GM19324 (cell line): Measurements from ENCODE around the gene LAMC3.
"Not testable (repeated sequence)": the region's sequence is repeated elsewhere in the genome, so short reads cannot be mapped to it uniquely, and the experiment has no call there.

Experiments used
- ATAC-seq: cut with Tn5 transposase; IDR thresholded peaks from one replicate; pipeline ENCODE4 v1.9.1; 2021; ENCODE audit warnings: mild to moderate bottlenecking, moderate library complexity; ENCODE audit not compliant: unreplicated experiment, low FRiP score

LAMC3 gene

DNA sequence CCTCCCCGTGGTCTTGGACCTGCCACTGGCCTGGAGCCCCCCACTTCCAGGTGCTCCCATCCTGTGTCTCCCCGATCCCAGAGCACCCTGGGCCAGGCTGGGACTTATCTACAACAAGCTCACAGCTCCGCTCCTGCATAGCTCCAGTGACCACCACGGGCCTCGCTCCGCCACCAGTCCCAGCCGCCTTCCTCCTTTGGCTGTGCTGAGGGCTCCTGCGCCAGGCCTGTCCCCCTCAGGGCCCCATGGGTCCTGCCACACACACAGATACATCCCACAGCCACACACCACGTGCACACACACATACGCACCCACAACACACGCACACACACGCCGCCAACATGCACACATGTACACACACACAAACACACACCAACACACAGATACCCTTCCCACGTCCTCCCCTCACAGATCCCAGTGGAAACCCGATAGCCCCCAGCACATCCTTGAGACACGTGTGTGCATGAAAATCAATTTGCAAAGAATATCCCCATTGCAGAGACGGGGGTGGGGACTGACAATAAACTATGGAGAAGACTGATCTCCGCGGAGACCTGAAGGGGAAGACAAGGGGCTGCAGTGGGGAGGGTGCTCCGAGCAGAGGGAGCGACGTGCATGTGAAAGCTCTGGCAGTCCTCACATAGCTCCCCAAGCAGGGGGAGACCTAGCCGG, 18.5 kb upstream of the LAMC3 start:
- ATAC-seq: no peak

- ATAC-seq: no peak
Measured at GRCh38 chr9:130990978-130991777, 17.8 kb upstream of the LAMC3 start.

DNA sequence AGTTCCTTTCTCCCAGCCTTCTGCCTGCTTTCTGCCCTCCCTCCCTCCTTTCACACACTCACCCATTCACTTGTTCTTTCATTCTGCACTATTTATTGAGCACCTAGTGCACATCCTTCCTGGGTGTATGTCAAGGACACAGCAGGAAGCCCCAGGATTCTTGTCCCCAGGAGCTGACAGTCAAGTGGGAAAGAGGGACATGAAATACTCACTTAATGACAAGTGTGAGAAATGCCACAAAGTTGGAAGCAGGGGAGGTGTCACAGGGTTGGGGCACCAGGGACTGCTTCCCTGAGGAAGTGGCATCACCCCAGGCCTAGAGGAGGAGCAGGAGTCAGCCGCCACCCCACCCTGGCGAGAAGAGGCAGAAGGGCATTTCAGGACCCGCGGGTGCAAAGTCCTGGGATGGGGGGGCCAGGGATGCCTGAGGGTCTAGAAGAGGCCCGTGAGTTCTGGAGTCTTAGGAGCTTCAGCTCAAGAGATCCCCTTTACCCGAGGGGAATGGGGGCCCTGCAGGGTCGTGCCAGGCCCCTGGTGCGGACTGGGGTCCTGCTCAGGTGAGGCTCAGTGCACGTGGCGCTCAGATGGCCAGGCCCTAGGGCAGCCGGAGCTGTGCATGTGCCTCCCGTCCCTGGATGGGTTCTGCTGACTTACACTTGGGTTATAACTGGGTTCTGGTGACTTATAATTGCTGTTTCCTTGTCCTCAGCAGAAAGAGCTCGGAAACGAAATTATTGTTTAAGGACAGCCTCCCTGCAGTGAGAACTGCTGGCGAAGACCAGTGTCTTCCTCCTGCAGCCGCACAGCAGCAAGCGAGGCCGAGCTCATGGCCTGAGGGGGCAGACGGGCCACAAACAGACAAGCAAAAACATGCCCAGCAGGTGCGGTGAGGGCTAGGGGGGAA, 16.9 kb upstream of the LAMC3 start:
- no peak for ATAC-seq

DNA sequence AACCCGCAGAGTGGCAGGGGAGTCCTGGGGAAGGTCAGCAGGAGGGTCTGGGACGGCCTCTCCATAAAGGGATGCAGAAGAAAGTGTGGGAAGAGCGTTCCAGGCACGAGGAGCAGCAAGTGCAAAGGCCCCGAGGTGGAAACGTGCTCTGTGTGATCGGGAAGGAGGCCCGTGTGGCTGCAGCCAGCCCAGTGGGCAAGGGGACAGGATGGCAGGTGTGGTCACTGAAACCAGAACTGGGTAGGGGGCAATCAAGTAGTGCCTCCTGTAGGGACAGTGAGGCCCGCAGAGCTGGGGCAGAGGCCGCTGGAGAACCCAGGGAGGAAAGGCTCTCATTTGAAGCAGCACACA, 16.3 kb upstream of the LAMC3 start:
- ATAC-seq: no peak

- ATAC-seq: no peak
Measured at GRCh38 chr9:130993303-130994030, 15.5 kb upstream of the LAMC3 start.

DNA sequence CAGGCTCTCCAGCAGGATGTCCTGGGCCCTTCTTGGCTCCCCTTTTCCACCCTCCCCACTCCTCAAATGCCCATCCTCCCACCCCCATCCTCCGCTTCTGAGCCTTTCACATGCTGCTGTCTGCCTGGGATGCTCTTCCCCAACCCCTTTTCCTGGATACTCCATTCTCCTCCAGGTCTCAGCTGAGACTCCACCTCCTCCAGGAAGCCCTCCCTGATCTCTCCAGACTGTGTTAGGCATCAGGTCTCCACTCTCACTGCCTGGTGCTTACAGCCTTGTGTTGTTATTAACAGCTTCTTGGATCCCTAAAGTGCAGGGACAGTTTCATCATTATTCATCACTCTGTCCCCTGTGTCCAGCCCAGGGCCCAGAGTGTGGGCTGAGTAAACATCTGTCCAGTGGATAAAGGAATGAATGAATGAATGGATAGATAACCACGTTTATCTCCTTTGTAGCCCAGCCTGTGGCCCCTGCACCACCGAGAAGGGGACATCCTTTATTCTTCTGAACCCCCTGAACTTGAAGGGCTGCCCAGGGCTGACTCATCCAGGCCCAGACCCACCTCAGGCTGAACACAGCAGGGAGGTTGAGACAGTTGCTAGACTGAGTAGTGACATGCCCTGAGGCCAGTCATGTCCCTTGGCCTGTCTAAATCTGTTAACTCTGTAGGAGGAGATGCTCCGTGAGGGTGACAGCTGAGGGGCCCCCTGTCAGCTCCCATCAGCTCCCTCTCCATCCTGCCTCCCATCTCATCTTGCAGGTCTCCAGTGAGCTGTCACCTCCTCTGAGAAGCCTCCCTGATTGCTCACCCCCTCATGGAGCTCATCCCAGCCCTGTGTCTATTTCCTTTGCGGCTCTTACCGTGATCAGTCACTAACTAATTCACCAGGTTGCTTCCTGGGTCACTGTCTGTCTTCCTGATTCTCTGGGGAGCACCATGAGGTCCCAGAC, 14.6 kb upstream of the LAMC3 start:
- no peak for ATAC-seq

GRCh38 chr9:130995086-130996011, 13.6 kb upstream of the LAMC3 start:
- ATAC-seq: no peak

DNA sequence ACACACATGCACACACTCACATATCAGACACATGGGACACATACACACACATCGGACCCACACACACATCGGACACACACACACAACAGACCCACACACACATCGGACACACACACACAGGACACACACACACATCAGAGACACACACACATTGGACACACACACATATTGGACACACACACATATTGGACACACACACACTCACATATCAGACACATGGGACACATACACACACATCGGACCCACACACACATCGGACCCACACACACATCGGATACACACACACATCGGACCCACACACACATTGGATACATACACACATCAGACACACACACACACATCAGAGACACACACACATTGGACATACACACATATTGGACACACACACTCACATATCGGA, 12.8 kb upstream of the LAMC3 start:
- no peak for ATAC-seq

DNA sequence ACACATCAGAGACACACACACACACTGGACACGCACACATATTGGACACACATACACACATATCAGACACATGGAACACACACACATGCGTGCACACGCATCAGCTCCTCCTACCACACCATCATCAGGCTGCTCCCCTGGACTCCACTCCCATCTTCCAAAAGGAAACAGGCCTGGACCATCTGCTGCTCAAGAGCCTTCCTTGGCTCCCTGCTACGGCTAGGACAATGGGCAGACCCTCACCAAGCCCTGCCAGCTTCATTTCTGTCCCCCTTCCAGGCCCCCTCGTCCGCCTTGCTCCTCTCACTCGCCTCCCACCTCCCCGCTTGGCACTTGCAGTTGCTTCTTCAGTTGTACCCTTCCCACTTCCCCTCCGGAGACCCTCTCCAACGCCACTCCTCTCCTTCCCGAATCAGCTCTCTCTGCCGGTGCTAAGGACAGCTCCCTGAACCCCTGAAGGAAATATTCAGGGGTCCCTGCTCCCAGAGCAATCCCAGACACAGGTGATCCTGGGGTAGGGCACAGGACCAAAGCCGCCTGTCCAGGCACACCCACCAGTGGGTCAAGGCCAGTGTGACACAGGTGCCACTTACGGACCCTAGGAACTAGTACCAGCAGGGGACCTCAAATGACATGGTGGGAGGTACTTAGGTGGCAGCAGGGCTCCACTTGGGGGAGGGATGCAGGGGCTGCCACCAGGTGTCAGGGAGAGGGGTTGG, 12.1 kb upstream of the LAMC3 start:
- ATAC-seq: no peak

DNA sequence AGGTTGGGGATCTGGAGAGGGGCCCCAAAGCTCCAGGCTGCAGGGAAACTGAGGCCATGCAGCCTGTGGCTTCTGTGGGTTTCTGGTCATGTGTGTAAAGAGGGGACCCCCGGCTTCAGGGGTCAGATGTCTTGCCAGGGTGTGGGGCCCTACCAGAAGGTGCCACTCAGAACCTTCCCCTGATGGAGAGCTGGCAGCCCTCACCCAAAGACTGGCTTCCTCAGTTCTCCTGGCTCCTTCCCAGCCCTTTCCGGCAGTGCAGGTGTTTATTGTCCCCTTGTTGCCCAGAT, 11.6 kb upstream of the LAMC3 start:
- no peak for ATAC-seq

DNA sequence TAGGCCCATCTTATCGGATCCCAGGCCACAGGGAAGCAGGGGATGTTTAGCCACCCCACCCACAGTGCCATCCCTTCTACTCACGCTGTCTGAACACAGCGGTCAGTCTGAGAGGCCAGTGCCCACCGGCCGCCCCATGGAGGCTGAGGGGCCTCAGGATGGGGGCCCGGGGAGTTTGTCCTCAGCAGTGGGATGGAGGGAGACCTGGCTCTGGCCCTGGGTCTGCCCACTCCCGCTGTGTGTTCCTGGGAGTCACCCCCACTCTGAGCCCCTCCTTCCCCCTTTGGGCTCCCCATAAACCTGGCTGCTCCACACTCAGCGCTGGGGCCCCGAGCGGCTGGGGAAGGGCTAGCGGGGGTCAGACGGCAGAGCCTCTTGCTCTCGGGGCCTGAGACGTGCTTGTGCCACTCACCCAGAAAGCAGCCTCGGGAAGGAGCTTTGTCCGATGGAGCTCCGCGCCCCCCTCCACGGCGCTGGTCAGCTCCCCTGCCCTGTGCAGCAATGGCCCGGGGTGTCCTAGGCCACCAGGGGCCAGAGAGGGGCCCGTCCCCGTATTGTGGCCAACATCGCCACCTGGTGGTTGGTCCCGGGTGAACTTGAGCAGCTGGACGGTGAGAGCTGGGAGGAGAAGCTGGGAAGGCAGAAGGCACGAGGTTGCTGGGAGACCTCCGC, 10.9 kb upstream of the LAMC3 start:
- no peak for ATAC-seq

GRCh38 chr9:130998597-130999244, 10.3 kb upstream of the LAMC3 start:
- ATAC-seq: no peak

DNA sequence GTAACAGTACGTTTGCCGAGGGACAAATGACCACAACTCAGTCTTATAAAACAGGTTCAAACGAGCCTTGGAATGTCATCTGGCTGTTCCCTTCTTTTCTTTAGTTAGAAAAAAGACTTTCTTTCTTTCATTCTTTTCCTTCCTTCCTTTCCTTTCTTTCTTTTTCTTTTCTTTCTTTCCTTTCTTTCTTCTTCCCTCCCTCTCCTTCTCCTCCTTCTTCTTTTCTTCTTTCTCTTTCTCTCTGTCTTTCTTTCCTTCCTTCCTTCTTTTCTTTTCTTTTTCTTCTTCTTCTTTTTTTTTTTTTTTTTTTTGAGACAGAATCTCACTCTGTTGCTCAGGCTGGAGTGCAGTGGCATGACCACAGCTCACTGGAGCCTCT, 9.7 kb upstream of the LAMC3 start:
- ATAC-seq: no peak

GRCh38 chr9:131000526-131000925, 8.4 kb upstream of the LAMC3 start:
- ATAC-seq: not testable (repeated sequence)

DNA sequence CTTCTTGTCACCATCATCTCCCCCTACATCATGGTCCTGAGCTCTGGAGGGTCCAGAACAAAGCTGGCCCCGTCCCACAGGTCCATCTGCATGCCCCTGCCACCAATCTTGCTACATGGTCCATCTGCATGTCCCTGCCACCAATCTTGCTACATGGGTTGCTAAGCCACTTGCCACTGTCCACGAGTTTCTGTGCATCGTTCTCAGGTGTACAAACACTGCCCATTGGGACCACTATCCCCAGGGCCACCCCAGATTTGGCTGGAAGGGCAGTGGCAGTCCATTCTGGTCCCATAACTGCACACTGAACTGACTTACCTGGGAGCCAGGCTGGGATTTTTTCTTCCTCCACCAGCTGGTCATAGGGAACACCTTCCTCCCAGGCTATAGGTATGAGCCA, 8.0 kb upstream of the LAMC3 start:
- ATAC-seq: no peak

DNA sequence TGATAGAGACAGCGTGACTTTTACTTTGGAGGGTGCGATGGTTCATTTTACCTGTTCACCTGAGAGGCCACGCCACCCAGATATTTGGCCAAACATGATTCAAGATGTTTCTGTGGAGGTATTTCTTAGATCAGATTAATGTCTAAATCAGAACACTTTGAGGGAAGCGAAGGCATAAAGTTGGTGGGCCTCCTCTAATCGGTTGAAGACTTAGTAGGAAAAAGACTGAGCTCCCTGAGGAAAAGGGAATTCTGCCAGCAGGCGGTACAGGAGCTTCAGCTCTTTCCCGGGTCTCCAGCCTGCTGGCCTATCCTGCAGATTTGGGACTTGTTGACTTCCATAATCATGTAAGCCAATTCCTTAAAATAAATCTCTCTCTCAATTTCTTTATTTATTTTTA, 7.0 kb upstream of the LAMC3 start:
- ATAC-seq: no peak

DNA sequence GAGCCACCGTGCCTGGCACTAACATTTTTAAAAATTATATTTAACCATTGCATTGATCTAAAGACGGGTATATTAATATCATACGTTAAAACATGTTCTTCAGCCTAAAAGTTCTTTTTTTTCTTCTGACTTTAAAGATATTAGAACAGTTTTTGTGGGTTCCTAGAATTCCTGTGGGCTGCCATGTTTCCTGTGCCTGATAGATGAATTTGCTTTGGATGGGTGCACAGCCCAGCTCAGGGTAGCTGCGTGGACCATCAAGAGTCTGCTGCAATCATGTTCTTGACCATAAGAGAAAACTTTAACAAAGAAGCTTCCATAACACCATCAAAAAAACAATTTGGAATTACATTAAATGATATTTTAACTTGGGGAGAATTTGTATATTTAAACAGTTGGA, 2.4 kb upstream of the LAMC3 start:
- ATAC-seq: no peak
